GM12892 (cell line): ENCODE measurements around the gene BST1.

Experiments used
- POLR2A ChIP-seq: IDR thresholded peaks from 2 replicates; pipeline ENCODE4 v1.6.1; 2011; ENCODE audit warnings: low read depth, low read length, control low read depth
- POLR2AphosphoS5 ChIP-seq: IDR thresholded peaks from 2 replicates; pipeline ENCODE4 v1.6.1; 2011; ENCODE audit warnings: low read depth, low read length, control low read depth
- TAF1 ChIP-seq: IDR thresholded peaks from 2 replicates; pipeline ENCODE4 v1.6.1; 2011; ENCODE audit warnings: low read depth, mild to moderate bottlenecking, control low read depth, low read length, borderline replicate concordance

- TF ChIP-seq POLR2AphosphoS5: peak; percentile 57; the same call in 1 of the 2 replicates
- TF ChIP-seq POLR2A: peak; percentile 76; the same call in 1 of the 2 replicates
- TF ChIP-seq TAF1: 0 out of 2 replicates have a peak, but pooled peaks have one; percentile 21
Measured at GRCh38 chr4:15655223-15656037, 47.4 kb upstream of the BST1 start, which contains the start of gene FBXL5.
